IMR-90 (cell line): ENCODE results near the gene STX8. TPM values are rescaled to one million over a fixed set of nuclear protein-coding genes. Genes with fewer than 3 reads are reported as not detected.

Experiments used
- ATAC-seq: fragments of 200-7000 bp; cut with Tn5 transposase; 2 replicates; pipeline ENCODE4 v1.9.1; 2020; ENCODE audit warnings: low read depth, mild to moderate bottlenecking, moderate library complexity
- BruUV-seq: library from RNA; stranded (reverse); fragments of 400-500 nt; replicated peaks from 2 replicates; lab custom pipeline; 2021; lab: Mats Ljungman, UMichigan
- CTCF ChIA-PET: fragments of 300-600 bp; formaldehyde crosslinking; extraction: SDS; loops from one replicate; lab custom pipeline; 2021; ENCODE audit warnings: antibody characterized with exemption; lab: Yijun Ruan, JAX
- POLR2A ChIA-PET: fragments of 300-600 bp; sonication (Branson Sonifier 250); formaldehyde crosslinking; loops from one replicate; lab custom pipeline; 2022; ENCODE audit warnings: antibody characterized with exemption; ENCODE audit not compliant: unreplicated experiment; lab: Charles Lee
- DNase-seq: peaks from one replicate; pipeline ENCODE4 v3.0.0; 2013
- H2AFZ ChIP-seq: replicated peaks from 2 replicates; pipeline ENCODE3; 2013; ENCODE audit warnings: low read length, mild to moderate bottlenecking; ENCODE audit not compliant: poor library complexity
- H2AK5ac ChIP-seq: 2 replicates; pipeline ENCODE4 v1.6.1; 2013; ENCODE audit warnings: low read depth, low read length, inconsistent platforms
- H2AK9ac ChIP-seq: replicated peaks from 2 replicates; pipeline ENCODE3; 2013; ENCODE audit warnings: mild to moderate bottlenecking, low read depth, low read length, moderate library complexity; ENCODE audit not compliant: poor library complexity
- H2BK120ac ChIP-seq: 2 replicates; pipeline ENCODE4 v1.6.1; 2013; ENCODE audit warnings: low read depth, low read length, inconsistent platforms
- H2BK15ac ChIP-seq: 3 replicates; pipeline ENCODE4 v1.6.1; 2013; ENCODE audit warnings: low read depth, low read length, inconsistent platforms
- H2BK20ac ChIP-seq: 2 replicates; pipeline ENCODE4 v1.6.1; 2013; ENCODE audit warnings: low read depth, mild to moderate bottlenecking, inconsistent platforms, low read length, moderate library complexity
- H2BK5ac ChIP-seq: 2 replicates; pipeline ENCODE4 v1.6.1; 2013; ENCODE audit warnings: mild to moderate bottlenecking, low read depth, low read length, inconsistent platforms; ENCODE audit not compliant: poor library complexity, severe bottlenecking
- H3K14ac ChIP-seq: replicated peaks from 2 replicates; pipeline ENCODE4 v1.6.1; 2013; ENCODE audit warnings: low read depth, low read length, inconsistent platforms
- H3K18ac ChIP-seq: 2 replicates; pipeline ENCODE4 v1.6.1; 2013; ENCODE audit warnings: low read depth, low read length, control low read depth
- H3K23ac ChIP-seq: 2 replicates; pipeline ENCODE4 v1.6.1; 2013; ENCODE audit warnings: low read depth, low read length, inconsistent platforms
- H3K27ac ChIP-seq: 2 replicates; pipeline ENCODE4 v1.5.1; 2013; ENCODE audit warnings: mild to moderate bottlenecking, control low read depth, low read length; ENCODE audit not compliant: insufficient read depth
- H3K27me3 ChIP-seq: 2 replicates; pipeline ENCODE4 v1.6.1; 2013; ENCODE audit warnings: low read length; ENCODE audit not compliant: control insufficient read depth, insufficient read depth
- H3K36me3 ChIP-seq: 2 replicates; pipeline ENCODE4 v1.6.1; 2013; ENCODE audit warnings: low read length, mixed read lengths; ENCODE audit not compliant: control insufficient read depth, insufficient read depth
- H3K4ac ChIP-seq: 2 replicates; pipeline ENCODE4 v1.6.1; 2013; ENCODE audit warnings: low read depth, low read length, inconsistent platforms
- H3K4me1 ChIP-seq: 2 replicates; pipeline ENCODE4 v1.6.1; 2013; ENCODE audit warnings: low read length, mixed read lengths; ENCODE audit not compliant: control insufficient read depth, insufficient read depth
- H3K4me2 ChIP-seq: 2 replicates; pipeline ENCODE4 v1.6.1; 2013; ENCODE audit warnings: low read depth, mild to moderate bottlenecking, control low read depth, low read length, moderate library complexity
- H3K4me3 ChIP-seq: 2 replicates; pipeline ENCODE4 v1.5.1; 2013; ENCODE audit warnings: low read depth, mild to moderate bottlenecking, control low read depth, low read length, moderate library complexity; ENCODE audit not compliant: insufficient read depth
- H3K56ac ChIP-seq: 2 replicates; pipeline ENCODE4 v1.6.1; 2013; ENCODE audit warnings: low read length, inconsistent platforms; ENCODE audit not compliant: insufficient read depth; ENCODE audit errors: extremely low read depth
- H3K79me1 ChIP-seq, 2 experiments: 2 replicates each; pipeline ENCODE4 v1.6.1; 2013; ENCODE audit warnings: low read length in 2 of 2, inconsistent platforms in 1 of 2, low read depth in 1 of 2
- H3K9ac ChIP-seq: 2 replicates; pipeline ENCODE4 v1.6.1; 2013; ENCODE audit warnings: low read depth, low read length, control low read depth
- H3K9me1 ChIP-seq: 2 replicates; pipeline ENCODE4 v1.6.1; 2013; ENCODE audit warnings: low read length, inconsistent platforms; ENCODE audit not compliant: insufficient read depth
- H3K9me3 ChIP-seq: 2 replicates; pipeline ENCODE4 v1.6.1; 2013; ENCODE audit warnings: low read length; ENCODE audit not compliant: control insufficient read depth, insufficient read depth
- H4K20me1 ChIP-seq: 2 replicates; pipeline ENCODE4 v1.6.1; 2013; ENCODE audit warnings: low read length, inconsistent platforms; ENCODE audit not compliant: insufficient read depth
- H4K5ac ChIP-seq: 2 replicates; pipeline ENCODE4 v1.6.1; 2013; ENCODE audit warnings: mild to moderate bottlenecking, low read depth, low read length, control low read depth
- H4K8ac ChIP-seq, 2 experiments: 2 replicates each; pipeline ENCODE4 v1.6.1; 2013; ENCODE audit warnings: low read depth in 2 of 2, low read length in 2 of 2, control low read depth in 1 of 2, inconsistent platforms in 1 of 2
- H4K91ac ChIP-seq: 2 replicates; pipeline ENCODE4 v1.6.1; 2013; ENCODE audit warnings: low read depth, low read length, inconsistent platforms; ENCODE audit not compliant: insufficient read depth
- BHLHE40 ChIP-seq: fragments of 150-350 bp; IDR thresholded peaks from 2 replicates; pipeline ENCODE4 v1.6.1; 2016; ENCODE audit warnings: mild to moderate bottlenecking, low read depth, low read length
- CEBPB ChIP-seq: IDR thresholded peaks from 2 replicates; pipeline ENCODE4 v1.6.1; 2012; ENCODE audit warnings: low read depth, low read length, improper control_type of control experiment
- FOS ChIP-seq: fragments of 150-350 bp; IDR thresholded peaks from 2 replicates; pipeline ENCODE4 v1.6.1; 2016; ENCODE audit warnings: low read depth, low read length
- MAFK ChIP-seq: IDR thresholded peaks from 2 replicates; pipeline ENCODE4 v1.6.1; 2012; ENCODE audit warnings: low read depth, low read length, improper control_type of control experiment
- MAZ ChIP-seq: IDR thresholded peaks from 2 replicates; pipeline ENCODE4 v1.6.1; 2012; ENCODE audit warnings: low read depth, mild to moderate bottlenecking, low read length, improper control_type of control experiment, moderate library complexity, borderline replicate concordance
- NFE2L2 ChIP-seq: fragments of 150-350 bp; IDR thresholded peaks from 2 replicates; pipeline ENCODE4 v1.6.1; 2016; ENCODE audit warnings: low read depth, mild to moderate bottlenecking, low read length
- RAD21 ChIP-seq: IDR thresholded peaks from 2 replicates; pipeline ENCODE4 v1.6.1; 2012; ENCODE audit warnings: low read length, improper control_type of control experiment
- RCOR1 ChIP-seq: IDR thresholded peaks from 2 replicates; pipeline ENCODE4 v1.6.1; 2012; ENCODE audit warnings: mild to moderate bottlenecking, low read length, improper control_type of control experiment; ENCODE audit not compliant: insufficient replicate concordance
- WGBS, 2 experiments: methylation state at CpG; one replicate each; pipeline versions ENCODE4 v1.1.5 to v1.1.7; 2013; ENCODE audit warnings: missing lambda C conversion rate in 2 of 2; ENCODE audit not compliant: insufficient read length in 1 of 2; ENCODE audit errors: extremely low coverage in 2 of 2; 5-methylcytosine and 5-hydroxymethylcytosine counted together
- dilution Hi-C: fragments of 300-500 bp; cut with HindIII; formaldehyde crosslinking; loops from one replicate; pipeline ENCODE4 v1.14.3; 2018; ENCODE audit warnings: low sequenced_read_pairs; ENCODE audit not compliant: unreplicated experiment
- in situ Hi-C: fragments of 300-500 bp; cut with MboI; formaldehyde crosslinking; loops from 3 replicates; pipeline ENCODE4 v1.14.3; 2019; ENCODE audit warnings: low sequenced_read_pairs, inconsistent platforms, mixed read lengths
- intact Hi-C: fragments of 100-400 bp; cut with micrococcal nuclease; formaldehyde crosslinking; loops from 2 replicates; pipeline ENCODE4 v1.10.0; 2022
- polyA plus RNA-seq, 3 experiments: library from polyadenylated mRNA; depleted of rRNA; stranded (reverse); fragments of >200 nt; gene quantifications; 2 replicates each; pipeline ENCODE4 v1.2.3, GENCODE V29; 2012; ENCODE audit warnings: low replicate concordance in 1 of 3
- total RNA-seq: library from RNA; depleted of rRNA; stranded (reverse); fragments of >200 nt; gene quantifications from 2 replicates; pipeline ENCODE4 v1.2.3, GENCODE V29; 2012
- TF ChIP-seq, protein P1 (sequence below): fragments of 150-350 bp; IDR thresholded peaks from 2 replicates; pipeline ENCODE4 v1.6.1; 2017; ENCODE audit warnings: mild to moderate bottlenecking, antibody characterized with exemption, low read length, low read depth
- TF ChIP-seq, protein P2 (sequence below): conservative IDR thresholded peaks from 2 replicates; pipeline ENCODE4 v1.5.1; 2012; ENCODE audit warnings: mild to moderate bottlenecking, low read depth, low read length, improper control_type of control experiment
- TF ChIP-seq, protein P3 (sequence below): fragments of 150-350 bp; IDR thresholded peaks from 2 replicates; pipeline ENCODE4 v1.6.1; 2016; ENCODE audit warnings: low read depth, mild to moderate bottlenecking, low read length, moderate library complexity, borderline replicate concordance

STX8 gene
- total and polyA plus RNA-seq, 2 of the 4 experiments (the other 2 are of a cell fraction), result 26.5 to 47.0 TPM

DNA sequence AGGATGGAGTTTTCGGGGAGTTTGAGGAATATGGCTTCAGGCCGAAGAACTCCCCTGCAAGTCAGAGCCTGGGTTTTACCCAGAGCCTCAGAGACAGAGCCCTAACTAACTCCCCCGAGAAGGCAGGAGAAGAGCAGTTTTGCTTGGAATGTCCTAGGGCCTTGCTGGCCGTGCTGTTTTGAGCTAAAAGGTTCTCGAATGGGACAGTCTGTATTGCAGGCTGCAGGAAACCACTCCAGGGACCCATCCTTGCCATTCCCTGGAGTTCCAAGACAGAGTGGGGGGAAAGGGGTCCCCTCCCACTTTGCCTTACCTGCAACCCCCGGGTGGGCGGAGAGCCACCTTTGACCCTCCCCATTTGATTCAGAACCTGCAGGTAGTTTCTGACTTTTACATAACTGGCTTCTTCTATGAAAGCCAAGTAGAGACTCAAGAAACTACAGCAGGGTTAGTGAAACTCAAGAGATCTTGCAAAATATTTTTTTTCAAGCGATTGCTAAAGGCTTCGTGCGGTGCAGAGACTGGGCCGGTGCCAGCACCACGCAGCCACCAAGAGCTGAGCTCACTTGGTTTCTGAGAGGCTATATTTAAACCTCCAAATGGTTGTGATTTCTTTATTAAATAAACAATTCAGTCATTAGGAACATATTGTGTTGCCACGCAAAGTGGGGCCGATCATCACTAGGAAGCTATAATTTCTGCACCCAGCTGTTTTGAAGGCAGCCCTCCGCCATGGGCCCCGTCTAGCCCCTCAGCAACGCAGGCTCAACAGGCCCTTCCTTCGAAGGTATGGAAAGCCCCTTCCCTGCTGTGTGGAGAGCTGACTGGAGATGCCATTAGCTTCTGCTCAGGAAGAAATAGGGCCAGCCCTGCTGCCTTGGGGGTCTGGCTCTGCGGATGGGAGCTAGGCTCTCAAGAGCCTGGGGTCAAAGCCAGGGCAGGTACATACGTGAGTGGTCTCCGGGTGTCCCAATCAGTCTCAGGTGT lies 331.3 kb downstream of the STX8 start:
- no peaks in the 10 kb centered on the region for H3K27me3 ChIP-seq
- peak overlapping the region in 1 of 2 experiments; percentile 12; a peak in 1 of 4 replicates for H4K8ac ChIP-seq
- CTCF ChIA-PET, result interaction anchor here (0.5 kb wide), 1 partner anchor 49 kb away, joined by 3 read pairs; no protein-coding TSS in a partner anchor
- H4K5ac ChIP-seq, result peak overlapping the region; percentile 13; the same call in 1 of the 2 replicates
- no peak overlapping the region for H3K4me3 ChIP-seq
- no peak overlapping the region for H3K23ac ChIP-seq
- H3K79me1 ChIP-seq, result no peaks in the 10 kb centered on the region
- peak overlapping the region; percentile 54; the same call in 1 of the 2 replicates for H2BK20ac ChIP-seq
- intact Hi-C loops, result no loop called here
- H2AK5ac ChIP-seq, result peak overlapping the region; percentile 33; the same call in 1 of the 2 replicates
- H4K91ac ChIP-seq, result peak overlapping the region; percentile 10
- peak overlapping the region; percentile 65; the same call in 1 of the 2 replicates for H3K27ac ChIP-seq
- H3K4ac ChIP-seq, result peak overlapping the region; percentile 53
- H3K4me2 ChIP-seq, result peak overlapping the region; percentile 24; the same call in 1 of the 2 replicates
- peaks cover 10% of the 10 kb centered on the region for H3K9me1 ChIP-seq
- no peak overlapping the region for H2BK5ac ChIP-seq
- no peak overlapping the region; the same call in 1 of the 2 replicates for H3K14ac ChIP-seq
- no peak overlapping the region for H2AK9ac ChIP-seq
- DNase-seq (peak; percentile 88), ATAC-seq (peak; percentile 22)
- H4K20me1 ChIP-seq, result no peaks in the 10 kb centered on the region; the same call in 1 of the 2 replicates
- no peak overlapping the region for H2AFZ ChIP-seq
- no peak overlapping the region; the same call in 2 of the 3 replicates for H2BK15ac ChIP-seq
- H2BK120ac ChIP-seq, result peak overlapping the region; percentile 43; the same call in 1 of the 2 replicates
- WGBS, 2 experiments, result 74% methylated on average over 6 of the region's 21 CpGs; no CpG with 5 or more reads in 1 of the 2 experiments
- in situ Hi-C loops, result no loop called here
- POLR2A ChIA-PET, result no interaction called here
- H3K4me1 ChIP-seq, result peaks cover 25% of the 10 kb centered on the region
- dilution Hi-C loops, result no loop called here
- H3K9me3 ChIP-seq, result no peaks in the 10 kb centered on the region
- H3K9ac ChIP-seq, result no peak overlapping the region; the same call in 1 of the 2 replicates
- BruUV-seq, result no TSS peak
- no peaks in the 10 kb centered on the region; the same call in 1 of the 2 replicates for H3K36me3 ChIP-seq
- H3K56ac ChIP-seq, result no peak overlapping the region
- H3K18ac ChIP-seq, result peak overlapping the region; percentile 17; the same call in 1 of the 2 replicates
- TF ChIP-seq RAD21 (no peak), MAFK (no peak), RCOR1 (no peak), BHLHE40 (0 out of 2 replicates have a peak, but pooled peaks have one; percentile 20), FOS (0 out of 2 replicates have a peak, but pooled peaks have one; percentile 22), MAZ (no peak), NFE2L2 (no peak), CEBPB (peak; percentile 80)
- TF ChIP-seq, protein P1, sequence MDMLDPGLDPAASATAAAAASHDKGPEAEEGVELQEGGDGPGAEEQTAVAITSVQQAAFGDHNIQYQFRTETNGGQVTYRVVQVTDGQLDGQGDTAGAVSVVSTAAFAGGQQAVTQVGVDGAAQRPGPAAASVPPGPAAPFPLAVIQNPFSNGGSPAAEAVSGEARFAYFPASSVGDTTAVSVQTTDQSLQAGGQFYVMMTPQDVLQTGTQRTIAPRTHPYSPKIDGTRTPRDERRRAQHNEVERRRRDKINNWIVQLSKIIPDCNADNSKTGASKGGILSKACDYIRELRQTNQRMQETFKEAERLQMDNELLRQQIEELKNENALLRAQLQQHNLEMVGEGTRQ, result no peak
- TF ChIP-seq, protein P2, sequence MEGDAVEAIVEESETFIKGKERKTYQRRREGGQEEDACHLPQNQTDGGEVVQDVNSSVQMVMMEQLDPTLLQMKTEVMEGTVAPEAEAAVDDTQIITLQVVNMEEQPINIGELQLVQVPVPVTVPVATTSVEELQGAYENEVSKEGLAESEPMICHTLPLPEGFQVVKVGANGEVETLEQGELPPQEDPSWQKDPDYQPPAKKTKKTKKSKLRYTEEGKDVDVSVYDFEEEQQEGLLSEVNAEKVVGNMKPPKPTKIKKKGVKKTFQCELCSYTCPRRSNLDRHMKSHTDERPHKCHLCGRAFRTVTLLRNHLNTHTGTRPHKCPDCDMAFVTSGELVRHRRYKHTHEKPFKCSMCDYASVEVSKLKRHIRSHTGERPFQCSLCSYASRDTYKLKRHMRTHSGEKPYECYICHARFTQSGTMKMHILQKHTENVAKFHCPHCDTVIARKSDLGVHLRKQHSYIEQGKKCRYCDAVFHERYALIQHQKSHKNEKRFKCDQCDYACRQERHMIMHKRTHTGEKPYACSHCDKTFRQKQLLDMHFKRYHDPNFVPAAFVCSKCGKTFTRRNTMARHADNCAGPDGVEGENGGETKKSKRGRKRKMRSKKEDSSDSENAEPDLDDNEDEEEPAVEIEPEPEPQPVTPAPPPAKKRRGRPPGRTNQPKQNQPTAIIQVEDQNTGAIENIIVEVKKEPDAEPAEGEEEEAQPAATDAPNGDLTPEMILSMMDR, result no peak
- TF ChIP-seq, protein P3, sequence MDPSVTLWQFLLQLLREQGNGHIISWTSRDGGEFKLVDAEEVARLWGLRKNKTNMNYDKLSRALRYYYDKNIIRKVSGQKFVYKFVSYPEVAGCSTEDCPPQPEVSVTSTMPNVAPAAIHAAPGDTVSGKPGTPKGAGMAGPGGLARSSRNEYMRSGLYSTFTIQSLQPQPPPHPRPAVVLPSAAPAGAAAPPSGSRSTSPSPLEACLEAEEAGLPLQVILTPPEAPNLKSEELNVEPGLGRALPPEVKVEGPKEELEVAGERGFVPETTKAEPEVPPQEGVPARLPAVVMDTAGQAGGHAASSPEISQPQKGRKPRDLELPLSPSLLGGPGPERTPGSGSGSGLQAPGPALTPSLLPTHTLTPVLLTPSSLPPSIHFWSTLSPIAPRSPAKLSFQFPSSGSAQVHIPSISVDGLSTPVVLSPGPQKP, result no peak
